Stimulated activated naive B cell treated with anti-CD40 and anti-IgM and Interleukin-4, amounts not matched to agents 10 μg/mL and 1 μg/mL and 100 μg/mL, for 72 hours (primary cell): ENCODE measurements around the gene CCDC13.

Experiments
- ATAC-seq, 2 donors: fragments of 150-1000 bp; cut with Tn5 transposase; replicated peaks; 2 replicates each; pipeline ENCODE4 v1.10.0; 2021; ENCODE audit warnings: moderate library complexity in 1 of 2
- DNase-seq: peaks from one replicate; pipeline ENCODE4 v3.0.0; 2021
- H3K27ac Mint-ChIP-seq: one replicate; pipeline ENCODE4 v1.8.0; 2022; ENCODE audit warnings: mild to moderate bottlenecking, mixed read lengths
- H3K27me3 Mint-ChIP-seq, 2 donors: one replicate each; pipeline ENCODE4 v1.8.0; 2022; ENCODE audit warnings: mixed read lengths in 2 of 2
- H3K36me3 Mint-ChIP-seq, 2 donors: one replicate each; pipeline ENCODE4 v1.8.0; 2022; ENCODE audit warnings: mixed read lengths in 2 of 2, mild to moderate bottlenecking in 1 of 2
- H3K4me1 Mint-ChIP-seq, 2 donors: one replicate each; pipeline ENCODE4 v1.8.0; 2022; ENCODE audit warnings: mixed read lengths in 2 of 2, mild to moderate bottlenecking in 1 of 2
- H3K4me3 Mint-ChIP-seq, 2 donors: one replicate each; pipeline ENCODE4 v1.8.0; 2022; ENCODE audit warnings: mild to moderate bottlenecking in 2 of 2, mixed read lengths in 2 of 2, moderate library complexity in 1 of 2
- H3K9me3 Mint-ChIP-seq, 2 donors: one replicate each; pipeline ENCODE4 v1.8.0; 2022; ENCODE audit warnings: mixed read lengths in 2 of 2, mild to moderate bottlenecking in 1 of 2

Gene CCDC13

DNA sequence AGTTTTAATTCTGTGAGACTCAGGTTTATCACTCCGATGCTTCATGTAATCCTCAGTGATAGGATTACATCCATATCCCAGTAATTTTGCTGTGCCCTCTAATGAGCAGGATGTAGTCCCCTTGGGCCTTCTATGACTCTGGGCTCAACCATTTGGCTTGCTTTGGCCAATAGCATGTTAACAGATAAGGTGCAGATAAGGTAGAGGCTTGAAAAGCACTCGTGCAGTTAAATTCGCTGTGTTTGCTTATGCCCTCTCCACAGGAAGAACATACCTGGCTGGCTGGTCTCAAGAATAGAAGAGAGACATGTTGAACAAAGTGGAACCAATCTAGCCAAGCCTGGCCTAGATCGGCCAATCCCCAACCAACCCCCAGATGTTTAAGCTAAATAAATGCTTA, 20.1 kb downstream of the CCDC13 start:
- DNase-seq (no peak), ATAC-seq (no peak)
- Mint-ChIP-seq H3K4me3 (no peak overlapping the region), H3K4me1 (peaks cover 0 to 3% of the 10 kb centered on the region in 2 donors), H3K36me3 (peaks cover 0 to 2% of the 10 kb centered on the region in 2 donors), H3K27me3 (peaks cover 0 to 2% of the 10 kb centered on the region in 2 donors), H3K9me3 (no peaks in the 10 kb centered on the region), H3K27ac (no peak overlapping the region)

DNA sequence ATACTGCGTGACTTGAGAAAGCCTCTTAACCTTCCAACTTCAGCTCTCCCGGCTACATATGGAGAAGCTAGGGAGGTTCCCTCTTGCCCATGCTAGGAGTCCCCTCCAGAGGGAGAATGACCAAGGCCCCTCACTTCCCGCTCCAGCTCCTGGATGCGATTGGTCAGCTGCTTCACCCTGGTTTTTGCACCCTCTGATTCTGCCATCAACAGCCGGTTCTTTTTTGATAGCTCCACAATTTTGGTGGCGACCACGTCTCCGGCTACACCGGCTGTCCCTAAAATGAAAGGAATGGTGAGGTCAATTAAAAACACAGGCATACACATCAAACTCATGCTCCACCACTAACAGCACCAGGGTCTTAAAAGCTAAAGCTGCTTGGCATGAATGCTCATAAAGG, 20.6 kb downstream of the CCDC13 start:
- no peaks in the 10 kb centered on the region for H3K9me3 Mint-ChIP-seq
- no peak overlapping the region for H3K27ac Mint-ChIP-seq
- H3K27me3 Mint-ChIP-seq: no peaks in the 10 kb centered on the region
- H3K4me3 Mint-ChIP-seq: no peak overlapping the region
- H3K36me3 Mint-ChIP-seq: peaks cover 0 to 2% of the 10 kb centered on the region in 2 donors
- DNase-seq (no peak), ATAC-seq (no peak)
- peaks cover 3 to 5% of the 10 kb centered on the region in 2 donors for H3K4me1 Mint-ChIP-seq

DNA sequence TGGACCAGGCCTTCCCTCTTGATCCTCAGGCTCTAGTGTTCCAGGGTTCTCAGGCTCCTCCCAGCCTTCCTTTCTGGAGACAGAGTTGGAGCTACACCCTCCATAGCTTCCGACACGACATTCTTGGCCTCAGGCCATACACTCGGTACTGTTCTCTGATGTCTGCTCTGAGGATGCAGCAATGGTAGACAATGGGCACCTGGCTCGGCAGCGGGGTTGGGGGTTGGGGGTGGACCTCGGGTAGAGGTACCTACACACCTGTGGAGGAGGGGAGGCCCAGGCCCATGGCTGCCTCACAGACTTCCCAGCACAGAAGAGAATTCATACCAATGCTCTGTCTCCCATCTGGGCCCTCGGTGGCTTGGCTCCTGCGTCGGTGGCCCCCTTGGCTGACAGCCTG, 21.4 kb downstream of the CCDC13 start:
- peaks cover 3 to 6% of the 10 kb centered on the region in 2 donors for H3K4me1 Mint-ChIP-seq
- H3K27ac Mint-ChIP-seq: no peak overlapping the region
- DNase-seq: no peak
- ATAC-seq: no peak
- no peaks in the 10 kb centered on the region for H3K9me3 Mint-ChIP-seq
- H3K36me3 Mint-ChIP-seq: peaks cover 0 to 2% of the 10 kb centered on the region in 2 donors
- no peak overlapping the region for H3K4me3 Mint-ChIP-seq
- no peaks in the 10 kb centered on the region for H3K27me3 Mint-ChIP-seq

DNA sequence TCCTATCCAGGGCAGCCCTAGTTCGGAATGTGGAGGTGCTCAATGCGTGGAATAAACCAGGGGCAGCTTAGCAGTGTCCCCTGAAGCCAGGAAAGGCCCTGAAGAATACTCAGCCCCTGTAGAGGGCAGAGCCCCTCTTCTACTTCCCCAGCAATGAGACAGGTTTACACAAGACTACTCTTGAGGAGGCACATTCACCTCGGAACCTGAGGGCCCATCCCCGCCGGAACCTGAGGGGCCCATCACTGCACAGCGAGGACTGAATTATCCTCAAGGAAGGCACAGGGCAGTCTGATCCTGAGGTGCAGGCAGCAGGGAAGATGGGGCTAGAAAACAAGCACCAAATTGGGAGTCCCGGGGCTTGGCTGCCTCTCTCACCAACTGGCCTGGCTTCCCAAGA, 22.2 kb downstream of the CCDC13 start:
- no peaks in the 10 kb centered on the region for H3K27me3 Mint-ChIP-seq
- no peaks in the 10 kb centered on the region for H3K9me3 Mint-ChIP-seq
- H3K27ac Mint-ChIP-seq: no peak overlapping the region
- DNase-seq (no peak), ATAC-seq (no peak)
- peaks cover 3 to 6% of the 10 kb centered on the region in 2 donors for H3K4me1 Mint-ChIP-seq
- H3K36me3 Mint-ChIP-seq: peaks cover 0 to 2% of the 10 kb centered on the region in 2 donors
- no peak overlapping the region for H3K4me3 Mint-ChIP-seq

DNA sequence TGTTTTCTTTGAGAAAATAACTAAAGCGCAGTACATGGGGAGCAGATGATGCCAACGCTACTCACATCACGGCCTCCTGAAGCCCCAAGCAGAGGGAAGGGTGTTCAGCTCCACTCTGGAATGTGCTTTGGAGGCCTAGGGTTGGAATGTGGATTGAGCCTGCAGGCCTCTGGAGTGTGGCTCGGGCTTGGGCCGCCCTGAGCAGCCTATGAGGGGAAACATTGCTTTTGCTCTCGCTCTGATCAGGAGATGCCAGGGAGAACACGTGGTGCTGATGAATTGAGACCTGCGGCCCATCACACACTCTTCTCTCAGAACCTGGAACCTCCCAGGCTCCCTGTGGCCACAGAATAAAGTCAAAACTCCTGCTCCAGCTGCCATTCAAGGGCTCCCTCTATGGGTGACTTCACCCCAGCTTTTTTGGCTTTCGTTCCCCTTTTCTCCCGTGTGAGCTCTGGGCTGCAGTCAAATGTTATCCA, 23.3 kb downstream of the CCDC13 start:
- ATAC-seq (no peak), DNase-seq (no peak)
- no peaks in the 10 kb centered on the region for H3K9me3 Mint-ChIP-seq
- no peak overlapping the region for H3K4me3 Mint-ChIP-seq
- H3K27ac Mint-ChIP-seq: no peak overlapping the region
- no peaks in the 10 kb centered on the region for H3K27me3 Mint-ChIP-seq
- peaks cover 3 to 6% of the 10 kb centered on the region in 2 donors for H3K4me1 Mint-ChIP-seq
- H3K36me3 Mint-ChIP-seq: peaks cover 0 to 2% of the 10 kb centered on the region in 2 donors

DNA sequence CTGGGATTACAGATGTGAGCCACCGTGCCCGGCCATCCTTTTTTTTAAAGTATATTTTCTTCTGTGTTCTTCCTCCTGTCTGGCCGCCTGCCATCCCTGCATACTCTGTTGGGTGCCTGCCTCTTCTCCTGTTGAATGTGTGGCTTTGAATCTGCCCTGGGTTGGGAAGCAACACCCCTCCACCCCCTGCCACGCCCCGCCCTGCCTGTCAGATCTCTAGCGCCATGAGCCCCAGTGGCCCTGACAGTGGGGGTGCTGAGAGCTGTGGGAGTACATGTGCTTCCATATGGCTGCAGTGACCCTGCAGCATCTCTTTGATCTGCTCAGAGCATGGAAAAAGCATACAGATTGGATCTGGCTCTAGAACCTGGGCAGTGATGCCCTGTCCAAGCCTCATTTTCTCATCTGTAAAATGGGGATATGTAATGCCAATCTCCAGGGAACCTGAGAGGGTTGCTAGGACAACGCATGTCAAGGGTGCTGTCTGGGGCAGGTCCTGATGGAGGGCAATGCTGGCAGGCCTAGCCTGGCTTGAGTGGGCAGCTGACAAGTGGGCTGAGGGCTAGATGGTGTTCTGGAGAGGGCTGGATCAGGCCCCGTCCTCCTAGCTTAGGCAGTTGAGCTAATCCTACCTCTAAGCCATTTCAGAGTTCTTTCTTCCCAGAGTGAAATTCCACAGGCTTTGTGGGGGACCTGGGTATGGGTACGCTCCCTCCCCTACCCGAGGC, 23.9 kb downstream of the CCDC13 start:
- Mint-ChIP-seq H3K9me3 (no peaks in the 10 kb centered on the region), H3K4me1 (peaks cover 3 to 6% of the 10 kb centered on the region in 2 donors), H3K27ac (no peak overlapping the region), H3K36me3 (peaks cover 0 to 2% of the 10 kb centered on the region in 2 donors), H3K27me3 (no peaks in the 10 kb centered on the region), H3K4me3 (no peak overlapping the region)
- DNase-seq (no peak), ATAC-seq (no peak)

DNA sequence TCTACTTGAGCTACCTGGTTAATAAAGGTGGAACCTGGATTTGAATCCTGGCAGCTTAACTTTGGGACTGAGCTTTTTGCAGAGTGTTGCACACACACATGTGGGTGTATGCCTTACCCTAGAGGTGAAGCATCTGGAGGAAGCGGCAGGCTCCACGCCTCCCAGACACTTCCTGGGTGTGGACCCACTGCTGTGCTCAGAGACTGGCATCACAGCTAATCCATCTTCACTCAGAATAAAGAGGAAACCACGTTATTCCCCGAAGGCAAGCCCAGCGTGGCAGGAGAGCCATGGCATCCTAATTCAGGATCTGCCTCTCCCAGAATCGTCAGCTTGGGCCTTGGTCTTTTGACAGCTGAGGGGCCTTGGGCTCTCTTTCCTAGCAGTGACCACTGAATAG, 25.5 kb downstream of the CCDC13 start:
- Mint-ChIP-seq H3K27ac (no peak overlapping the region), H3K27me3 (no peaks in the 10 kb centered on the region), H3K9me3 (no peaks in the 10 kb centered on the region), H3K4me3 (no peak overlapping the region), H3K4me1 (peaks cover 3 to 6% of the 10 kb centered on the region in 2 donors), H3K36me3 (peaks cover 0 to 2% of the 10 kb centered on the region in 2 donors)
- ATAC-seq: no peak
- no peak for DNase-seq

DNA sequence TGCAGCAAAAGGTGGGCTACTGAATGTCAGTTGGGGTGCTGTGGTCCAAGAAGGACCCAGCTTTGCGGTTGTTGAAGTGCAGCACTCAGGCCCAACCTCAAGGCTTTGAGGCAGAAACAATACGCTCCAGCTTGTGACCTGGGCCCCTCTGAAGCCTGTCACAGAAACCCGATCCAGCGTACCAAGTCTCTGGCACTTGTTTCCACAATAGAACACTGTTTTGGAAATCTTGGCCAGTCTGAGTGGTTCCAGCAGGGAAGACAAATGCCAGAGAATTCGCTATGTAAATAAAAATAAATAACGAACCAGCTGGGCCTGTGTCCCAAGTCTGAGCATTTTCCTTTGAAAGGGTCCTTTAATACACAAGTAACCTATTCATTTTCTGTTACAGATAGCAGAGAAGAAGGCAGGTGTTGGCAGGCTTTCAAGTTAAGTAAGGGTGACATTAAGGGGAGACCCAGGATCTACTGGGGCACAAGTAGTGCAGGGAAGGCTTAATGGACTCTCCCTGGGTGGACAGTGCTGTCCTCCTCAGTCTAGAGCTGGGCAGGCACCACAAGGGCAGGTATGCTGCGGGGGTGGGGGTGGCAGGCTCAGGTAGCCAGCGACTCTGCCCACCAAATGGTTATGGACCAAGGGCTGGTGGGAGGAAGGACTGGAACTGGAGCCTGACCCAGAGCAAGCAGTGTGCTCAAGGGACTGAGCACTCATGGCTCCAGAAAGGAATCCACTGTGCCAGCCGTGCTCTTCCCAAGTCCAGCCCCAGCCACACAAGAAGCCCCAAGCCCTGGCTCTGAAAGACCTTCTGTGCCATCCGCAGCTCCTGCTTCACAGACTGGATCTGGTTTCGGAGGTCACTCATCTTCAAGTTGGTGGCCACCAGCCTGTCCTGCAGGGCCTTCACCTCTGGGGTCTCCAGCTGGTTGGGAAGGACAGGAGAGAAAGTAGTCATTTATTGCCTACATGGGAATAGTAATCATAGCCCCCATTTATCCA, 26.3 kb downstream of the CCDC13 start:
- no peak overlapping the region for H3K4me3 Mint-ChIP-seq
- H3K27ac Mint-ChIP-seq: no peak overlapping the region
- peaks cover 3 to 6% of the 10 kb centered on the region in 2 donors for H3K4me1 Mint-ChIP-seq
- ATAC-seq (no peak), DNase-seq (no peak)
- H3K9me3 Mint-ChIP-seq: no peaks in the 10 kb centered on the region
- peaks cover 0 to 2% of the 10 kb centered on the region in 2 donors for H3K36me3 Mint-ChIP-seq
- H3K27me3 Mint-ChIP-seq: no peaks in the 10 kb centered on the region

DNA sequence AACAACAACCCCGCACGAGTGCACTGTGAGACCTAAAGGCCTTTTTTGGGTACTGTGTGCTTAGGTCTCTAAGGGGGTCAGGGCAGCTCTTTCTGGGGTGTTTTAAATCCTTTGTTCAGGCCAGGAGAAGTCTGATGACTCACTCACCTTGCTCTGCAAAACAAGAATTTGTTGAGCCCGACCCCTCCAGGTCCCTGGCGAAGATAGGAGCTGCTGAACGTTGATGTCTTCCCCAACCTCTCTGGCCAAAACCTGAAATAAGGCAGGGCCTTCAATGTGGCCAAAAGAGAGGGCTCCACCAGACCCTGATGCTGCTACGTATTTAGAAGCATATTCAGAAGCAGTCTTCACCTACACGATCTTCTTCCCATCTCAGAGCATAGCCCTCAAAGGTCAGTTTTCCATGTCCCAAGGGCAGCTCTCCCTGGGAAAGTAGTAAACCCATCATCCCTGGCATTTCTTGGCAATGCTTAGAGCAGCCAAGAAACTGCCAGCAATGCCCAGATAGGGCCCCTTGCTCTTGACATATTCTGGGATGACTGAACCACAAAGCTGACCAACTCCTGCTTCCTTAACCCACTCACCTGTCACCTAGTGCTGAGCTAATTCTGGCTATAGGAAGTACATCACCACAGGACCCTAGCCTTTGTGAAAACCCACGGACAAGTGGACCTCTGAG, 27.1 kb downstream of the CCDC13 start:
- Mint-ChIP-seq H3K9me3 (no peaks in the 10 kb centered on the region), H3K4me1 (peaks cover 3 to 6% of the 10 kb centered on the region in 2 donors), H3K27ac (no peak overlapping the region), H3K27me3 (no peaks in the 10 kb centered on the region), H3K36me3 (no peaks in the 10 kb centered on the region), H3K4me3 (no peak overlapping the region)
- no peak for DNase-seq
- ATAC-seq: no peak

DNA sequence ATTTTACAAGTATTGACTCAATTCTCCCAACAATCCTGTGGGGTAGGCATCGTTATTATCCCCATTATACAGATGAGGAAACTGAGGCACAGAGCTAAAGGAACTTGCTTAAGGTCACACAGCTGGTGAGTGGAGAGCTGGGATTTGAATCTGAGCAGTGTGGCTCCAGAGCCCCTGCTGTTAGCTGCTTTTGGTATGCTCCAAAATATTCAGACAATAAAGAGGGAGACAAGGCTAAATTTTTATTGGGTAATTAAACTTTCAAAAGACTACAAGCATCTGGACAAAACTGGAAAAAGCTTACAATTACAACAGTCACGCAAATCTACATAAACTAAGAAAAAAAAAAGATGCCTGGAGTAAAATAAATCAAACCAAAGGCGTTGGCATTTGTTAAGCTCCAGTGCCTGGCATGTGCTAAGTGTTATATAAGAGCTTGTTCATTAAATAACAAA, 27.7 kb downstream of the CCDC13 start:
- H3K36me3 Mint-ChIP-seq: peaks cover 0 to 1% of the 10 kb centered on the region in 2 donors
- no peak overlapping the region for H3K27ac Mint-ChIP-seq
- DNase-seq (no peak), ATAC-seq (no peak)
- H3K27me3 Mint-ChIP-seq: no peaks in the 10 kb centered on the region
- peaks cover 3 to 6% of the 10 kb centered on the region in 2 donors for H3K4me1 Mint-ChIP-seq
- H3K4me3 Mint-ChIP-seq: no peak overlapping the region
- H3K9me3 Mint-ChIP-seq: no peaks in the 10 kb centered on the region

DNA sequence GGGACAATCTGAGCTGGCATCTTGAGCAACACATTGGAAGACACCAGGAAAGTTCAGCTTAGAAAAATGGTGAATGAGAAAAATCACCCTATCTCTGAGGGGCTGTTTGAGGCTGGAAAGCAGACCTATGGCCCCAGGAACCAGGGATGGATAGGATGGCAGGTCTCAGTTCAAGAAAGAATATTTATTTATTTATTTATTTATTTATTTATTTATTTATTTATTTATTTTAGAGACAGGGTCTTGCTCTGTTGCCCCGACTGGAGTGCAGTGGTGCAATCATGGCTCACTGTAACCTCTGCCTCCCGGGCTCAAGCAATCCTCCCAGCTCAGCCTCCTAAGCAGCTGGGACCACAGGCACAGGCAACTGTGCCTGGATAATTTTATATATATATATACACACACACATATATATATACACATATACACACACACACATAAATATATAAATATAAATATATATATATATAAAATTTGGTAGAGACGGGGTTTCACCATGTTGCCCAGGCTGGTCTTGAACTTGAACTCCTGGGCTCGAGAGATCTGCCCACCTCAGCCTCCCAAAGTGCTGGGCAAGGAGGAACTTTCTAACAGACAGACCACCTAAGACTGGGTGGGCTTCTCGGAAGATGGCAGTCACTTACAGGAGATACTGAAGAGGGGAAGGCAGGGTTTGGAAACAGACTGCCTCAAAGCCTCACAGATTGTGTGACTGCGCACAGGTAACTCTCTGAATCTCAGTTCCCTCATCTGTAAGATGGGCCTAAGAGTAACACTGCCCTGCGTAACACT, 29.7 kb downstream of the CCDC13 start:
- H3K4me1 Mint-ChIP-seq: peaks cover 7 to 21% of the 10 kb centered on the region in 2 donors
- no peak overlapping the region for H3K4me3 Mint-ChIP-seq
- H3K27me3 Mint-ChIP-seq: no peaks in the 10 kb centered on the region
- no peaks in the 10 kb centered on the region for H3K9me3 Mint-ChIP-seq
- H3K36me3 Mint-ChIP-seq: peaks cover 0 to 1% of the 10 kb centered on the region in 2 donors
- no peak for ATAC-seq
- H3K27ac Mint-ChIP-seq: no peak overlapping the region
- DNase-seq: no peak

DNA sequence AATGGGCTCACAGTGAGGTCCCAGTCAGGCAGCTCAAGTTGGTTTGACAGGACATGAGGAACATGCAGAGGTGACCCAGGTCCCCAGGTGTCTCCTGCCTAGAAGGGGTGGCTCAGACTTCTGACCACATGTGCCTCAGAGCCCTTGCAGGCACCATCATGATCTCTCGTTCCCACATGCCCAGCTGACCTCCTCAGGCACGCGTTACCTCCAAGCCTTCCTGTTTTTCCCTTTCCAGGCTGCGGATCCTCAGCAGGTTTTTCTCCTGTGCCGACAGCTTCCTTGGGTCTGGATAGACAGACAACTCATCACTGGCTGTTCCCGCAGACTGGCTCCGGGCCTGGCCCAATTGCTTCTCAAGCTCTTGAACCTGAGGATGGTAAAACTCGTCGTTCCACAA, 30.4 kb downstream of the CCDC13 start:
- Mint-ChIP-seq H3K36me3 (peaks cover 0 to 1% of the 10 kb centered on the region in 2 donors), H3K27ac (no peak overlapping the region), H3K4me3 (no peak overlapping the region), H3K27me3 (no peaks in the 10 kb centered on the region), H3K4me1 (peaks cover 7 to 20% of the 10 kb centered on the region in 2 donors), H3K9me3 (no peaks in the 10 kb centered on the region)
- ATAC-seq (no peak), DNase-seq (no peak)

DNA sequence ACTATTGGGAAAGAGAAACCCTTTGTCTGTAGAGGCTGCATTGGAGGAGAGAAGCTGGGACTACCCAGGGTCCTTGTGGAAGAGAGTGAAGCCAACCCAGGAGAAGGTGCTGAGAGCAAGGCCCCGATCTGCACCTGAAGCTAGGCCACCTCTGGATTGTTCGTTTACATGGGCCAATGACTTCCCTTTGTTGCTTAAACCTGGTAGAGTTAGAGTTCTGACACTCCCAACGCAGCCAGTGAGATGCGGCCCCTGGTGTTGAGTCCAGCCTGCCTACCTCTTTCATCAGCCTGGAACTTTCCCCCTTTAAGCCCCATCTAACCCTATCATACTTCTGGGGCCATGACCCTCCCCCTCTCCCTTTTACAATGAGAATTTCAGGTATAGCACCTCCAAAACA, 30.8 kb downstream of the CCDC13 start:
- DNase-seq (no peak), ATAC-seq (no peak)
- Mint-ChIP-seq H3K9me3 (no peaks in the 10 kb centered on the region), H3K27me3 (no peaks in the 10 kb centered on the region), H3K36me3 (peaks cover 0 to 1% of the 10 kb centered on the region in 2 donors), H3K27ac (no peak overlapping the region), H3K4me1 (peaks cover 7 to 16% of the 10 kb centered on the region in 2 donors), H3K4me3 (no peak overlapping the region)
